ENCODE data around the gene LIMS2. TPM values are rescaled to one million over a fixed set of nuclear protein-coding genes. Genes with fewer than 3 reads are reported as not detected.

Gene LIMS2
- total RNA-seq, 2 experiments from 2014 or later = 7.6 to 8.3 TPM

- POLR2A ChIA-PET = no interaction called here
- CTCF ChIA-PET = no interaction called here
Measured at GRCh38 chr2:127679680-127680361, 4.5 kb upstream of the LIMS2 start.

- CTCF ChIA-PET = no interaction called here
Measured at GRCh38 chr2:127678991-127679390, 3.7 kb upstream of the LIMS2 start.

DNA sequence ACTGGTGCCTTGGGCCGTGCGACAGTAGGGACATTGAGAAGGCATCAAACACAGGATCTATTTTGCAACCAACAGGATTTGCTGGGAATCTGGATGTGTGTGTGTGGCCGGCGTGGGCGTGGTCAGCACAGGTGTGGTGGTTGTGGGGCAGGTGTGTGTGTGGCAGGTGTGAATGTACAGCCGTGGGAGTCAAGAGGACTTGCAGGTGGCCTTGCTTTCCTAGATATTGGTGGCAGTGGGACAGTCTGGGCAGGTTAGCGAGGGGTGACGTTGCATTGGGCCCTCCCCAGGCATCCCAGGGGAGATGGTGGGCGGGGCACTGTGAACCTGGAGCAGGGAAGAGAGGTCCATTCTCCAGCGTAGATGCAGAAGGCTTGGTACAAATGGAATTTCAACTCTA is 3.2 kb upstream of the LIMS2 start:
- ChIA-PET CTCF (no interaction called here), POLR2A (no interaction called here)

More at GRCh38 chr2:127678991-127679390, 3.7 kb upstream of the LIMS2 start:
- POLR2A ChIA-PET = no interaction called here

DNA sequence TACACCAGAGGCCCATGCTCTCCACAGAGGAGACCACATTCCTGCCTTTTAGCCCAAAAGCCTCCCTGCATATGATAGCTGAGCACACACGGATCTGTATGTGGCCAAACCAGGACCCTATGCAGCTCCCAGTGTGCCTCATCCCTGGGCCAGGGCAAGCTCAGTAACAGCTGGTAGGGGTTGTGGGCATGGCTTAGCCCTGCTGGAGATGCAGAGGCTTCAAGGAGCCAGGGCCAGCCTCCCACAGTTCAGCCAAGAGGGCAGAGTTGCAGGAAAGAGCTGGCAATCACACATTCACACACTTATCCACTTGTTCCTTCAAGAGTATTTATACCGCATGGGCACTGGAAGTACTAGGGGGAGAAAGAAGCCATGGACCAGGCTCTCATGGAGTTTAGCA is 1.6 kb upstream of the LIMS2 start:
- POLR2A ChIA-PET = no interaction called here

GRCh38 chr2:127674241-127675209 is 805 bp downstream of the LIMS2 start:
- ChIA-PET CTCF (interaction anchor here (1.0 kb wide), 1 partner anchor 20 kb away, joined by 3 read pairs; no protein-coding TSS in a partner anchor), POLR2A (no interaction called here)

More for the DNA sequence above, 1.6 kb upstream of the LIMS2 start:
- CTCF ChIA-PET = no interaction called here

DNA sequence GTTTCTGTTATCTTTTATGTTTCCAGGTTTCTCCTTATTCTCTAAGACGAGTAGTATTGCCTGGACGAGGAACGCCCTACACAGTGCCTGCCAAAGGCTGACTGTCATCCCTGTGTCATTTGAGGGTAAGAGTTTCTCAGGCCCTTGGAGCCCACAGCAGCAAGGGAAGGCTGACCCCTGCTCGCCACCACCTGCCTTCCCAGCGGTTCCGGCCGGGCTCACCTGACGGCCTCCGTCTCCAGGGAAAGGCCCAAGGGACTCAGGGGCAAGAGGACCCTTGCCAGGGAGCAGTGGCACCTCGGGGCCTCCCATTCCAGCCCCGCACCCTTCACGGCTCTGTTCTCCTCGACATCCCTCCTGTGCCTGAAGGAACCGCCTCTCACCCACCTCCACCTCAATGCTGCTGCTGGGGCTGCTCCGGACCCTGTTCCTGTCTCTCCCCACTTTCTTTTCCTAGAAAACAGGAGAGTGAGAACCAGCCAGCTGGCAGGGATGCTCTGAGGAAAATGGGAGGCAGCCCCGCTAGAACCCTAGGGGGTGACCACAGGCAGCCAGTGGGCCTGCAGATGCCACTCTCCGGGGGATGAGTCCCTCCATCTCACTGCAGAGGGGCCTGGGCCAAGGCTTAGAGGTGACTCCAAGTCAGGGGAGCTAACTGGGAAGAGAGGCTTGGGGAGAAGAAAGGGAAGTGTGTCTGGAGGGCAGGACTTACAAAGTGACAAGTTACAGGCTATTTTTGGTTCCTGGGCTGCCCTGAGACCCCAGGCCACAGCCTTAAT is 1.9 kb downstream of the LIMS2 start:
- CTCF ChIA-PET = no interaction called here
- POLR2A ChIA-PET = no interaction called here

GRCh38 chr2:127672341-127673224 is 2.7 kb downstream of the LIMS2 start:
- POLR2A ChIA-PET = no interaction called here
- CTCF ChIA-PET = no interaction called here

- POLR2A ChIA-PET = no interaction called here
- CTCF ChIA-PET = no interaction called here
Measured at GRCh38 chr2:127671557-127672302, 3.6 kb downstream of the LIMS2 start.

DNA sequence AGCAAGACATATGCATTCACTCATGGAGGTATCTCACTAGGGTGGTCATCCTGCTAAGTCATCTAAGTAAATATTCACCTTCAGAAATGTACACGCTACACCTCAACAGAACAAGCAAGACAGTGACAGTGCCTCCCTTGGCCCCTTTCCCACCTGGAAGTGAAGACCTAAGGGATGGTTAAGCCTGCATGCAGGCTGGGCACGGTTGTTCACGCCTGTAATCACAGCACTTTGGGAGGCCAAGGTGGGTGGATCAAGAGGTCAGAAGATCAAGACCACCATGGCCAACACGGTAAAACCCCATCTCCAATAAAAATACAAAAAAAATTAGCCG is 4.4 kb downstream of the LIMS2 start:
- POLR2A ChIA-PET = no interaction called here
- CTCF ChIA-PET = no interaction called here

GRCh38 chr2:127670055-127670956 is 5.0 kb downstream of the LIMS2 start:
- CTCF ChIA-PET = no interaction called here
- POLR2A ChIA-PET = no interaction called here

GRCh38 chr2:127669056-127669455 is 6.3 kb downstream of the LIMS2 start:
- ChIA-PET CTCF (no interaction called here), POLR2A (no interaction called here)

DNA sequence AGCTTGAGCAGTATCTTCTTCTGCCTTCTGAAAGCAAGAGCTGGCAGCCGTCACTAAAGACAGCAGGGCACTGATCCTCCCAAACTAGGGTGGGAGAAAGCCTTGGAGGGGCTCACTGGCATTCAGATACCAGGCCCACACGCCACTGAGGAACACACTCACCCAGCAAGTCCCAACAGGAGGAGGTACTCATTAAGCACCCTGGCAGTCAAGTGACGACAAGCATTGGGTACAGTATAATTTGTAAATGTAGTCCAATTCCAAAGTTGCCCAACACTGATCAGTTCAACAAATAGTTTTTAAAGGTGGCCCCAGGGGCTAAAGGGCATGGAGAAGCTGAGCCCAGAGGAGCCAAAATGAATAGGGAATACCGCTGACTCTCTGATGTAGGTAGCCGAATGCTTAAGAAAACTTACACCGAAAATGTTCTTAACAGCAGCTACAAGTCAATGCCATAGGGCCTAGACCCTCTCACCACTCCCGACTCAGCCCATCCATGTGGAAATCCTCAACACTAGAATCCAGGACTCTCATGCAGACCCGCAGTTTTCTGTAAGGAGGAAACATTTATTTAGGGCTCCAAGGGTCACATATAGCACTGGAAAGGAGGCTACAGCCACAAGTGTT is 9.9 kb downstream of the LIMS2 start:
- ChIA-PET CTCF (no interaction called here), POLR2A (no interaction called here)

DNA sequence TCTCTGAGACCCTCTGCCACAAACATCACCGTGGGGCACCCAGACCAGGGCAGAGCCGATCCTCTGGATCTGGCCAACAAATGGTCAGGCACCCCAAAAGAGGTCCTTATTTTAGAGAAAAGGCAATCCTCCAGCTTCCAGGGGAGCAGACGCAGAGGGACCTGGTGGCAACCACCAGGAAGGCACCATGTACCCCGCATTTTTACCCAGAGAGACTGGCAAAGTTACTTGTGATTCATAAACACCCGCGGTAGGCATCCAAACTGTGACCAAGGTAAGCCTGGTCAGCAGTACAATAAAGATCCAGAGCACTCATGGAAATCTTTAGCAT is 10.5 kb downstream of the LIMS2 start:
- ChIA-PET CTCF (no interaction called here), POLR2A (no interaction called here)

GRCh38 chr2:127664065-127664894 is 11.1 kb downstream of the LIMS2 start:
- CTCF ChIA-PET = interaction anchor here (0.6 kb wide), 1 partner anchor 14 kb away, joined by 4 read pairs; no protein-coding TSS in a partner anchor
- POLR2A ChIA-PET = no interaction called here

DNA sequence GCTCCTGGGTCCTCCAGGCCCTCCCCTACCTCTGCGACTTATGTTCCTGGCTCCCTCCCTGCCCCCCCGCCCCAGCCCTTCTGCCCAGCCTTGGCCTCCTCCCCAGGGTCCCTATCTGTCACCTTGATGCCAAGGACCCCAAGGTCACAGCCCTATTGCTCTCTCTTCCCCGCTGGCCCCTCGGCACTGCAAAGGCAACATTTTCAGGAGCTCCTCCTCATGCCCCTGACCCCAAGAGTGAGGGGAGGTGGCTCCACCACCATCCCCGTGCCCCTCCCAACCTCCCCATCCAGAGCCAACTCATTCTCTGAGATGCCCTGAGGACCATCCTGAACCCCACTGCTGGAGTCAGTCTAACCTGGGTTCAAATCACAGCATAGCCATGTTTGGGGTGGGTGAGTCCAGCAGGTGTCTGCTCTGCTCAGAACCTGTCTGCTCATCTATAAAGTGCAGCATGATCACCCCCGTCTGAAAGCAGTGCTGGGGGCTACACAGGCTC is 11.7 kb downstream of the LIMS2 start:
- ChIA-PET POLR2A (no interaction called here), CTCF (interaction anchor here (0.6 kb wide), 1 partner anchor 14 kb away, joined by 4 read pairs; no protein-coding TSS in a partner anchor)

GRCh38 chr2:127662937-127663565 is 12.3 kb downstream of the LIMS2 start:
- ChIA-PET CTCF (interaction anchor here (1.0 kb wide), 1 partner anchor 72 kb away, joined by 3 read pairs; no protein-coding TSS in a partner anchor), POLR2A (no interaction called here)

Measured in activated CD8-positive, alpha-beta memory T cell treated with anti-CD3 and anti-CD28 coated beads for 36 hours (primary cell).